Measurements from ENCODE around the gene TGFBR3L.

TGFBR3L gene

DNA sequence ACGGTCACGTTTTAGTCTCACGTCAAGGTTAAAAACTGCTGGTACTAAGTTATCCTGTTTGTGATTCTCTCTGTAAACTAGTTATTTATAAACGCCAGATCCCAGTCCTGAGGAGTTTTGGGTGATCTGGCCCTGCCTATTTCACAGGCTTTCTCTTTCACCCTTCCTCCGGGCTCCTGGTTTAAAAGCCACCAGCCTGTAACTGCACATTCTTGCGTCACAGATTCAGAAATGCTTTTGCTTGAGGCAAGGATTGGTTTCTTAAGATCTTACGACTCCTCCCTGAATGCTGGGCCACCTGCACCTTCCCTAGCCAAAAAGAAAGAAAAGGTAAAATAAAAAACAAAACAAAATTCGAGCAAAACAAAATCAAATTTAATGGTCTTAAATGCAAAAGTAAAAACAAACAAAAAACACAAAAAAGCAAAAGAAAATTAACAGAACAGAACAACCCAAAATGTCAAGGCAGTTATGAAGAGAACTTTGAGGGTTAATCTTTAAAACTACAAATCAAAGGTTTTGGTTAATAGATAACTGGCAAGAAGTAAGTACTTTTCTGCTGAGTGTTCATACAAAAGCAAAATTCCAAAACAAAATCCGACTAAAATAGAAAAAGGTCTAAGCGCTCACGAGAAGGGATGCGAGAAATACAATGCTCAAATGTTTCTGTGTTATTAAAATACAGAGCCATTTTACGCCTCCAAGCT is 47.4 kb downstream of the TGFBR3L start:
- H3K4me3 ChIP-seq (ENCODE audit: low read depth, low read length) = no peak overlapping the region
- TF ChIP-seq, protein P1, sequence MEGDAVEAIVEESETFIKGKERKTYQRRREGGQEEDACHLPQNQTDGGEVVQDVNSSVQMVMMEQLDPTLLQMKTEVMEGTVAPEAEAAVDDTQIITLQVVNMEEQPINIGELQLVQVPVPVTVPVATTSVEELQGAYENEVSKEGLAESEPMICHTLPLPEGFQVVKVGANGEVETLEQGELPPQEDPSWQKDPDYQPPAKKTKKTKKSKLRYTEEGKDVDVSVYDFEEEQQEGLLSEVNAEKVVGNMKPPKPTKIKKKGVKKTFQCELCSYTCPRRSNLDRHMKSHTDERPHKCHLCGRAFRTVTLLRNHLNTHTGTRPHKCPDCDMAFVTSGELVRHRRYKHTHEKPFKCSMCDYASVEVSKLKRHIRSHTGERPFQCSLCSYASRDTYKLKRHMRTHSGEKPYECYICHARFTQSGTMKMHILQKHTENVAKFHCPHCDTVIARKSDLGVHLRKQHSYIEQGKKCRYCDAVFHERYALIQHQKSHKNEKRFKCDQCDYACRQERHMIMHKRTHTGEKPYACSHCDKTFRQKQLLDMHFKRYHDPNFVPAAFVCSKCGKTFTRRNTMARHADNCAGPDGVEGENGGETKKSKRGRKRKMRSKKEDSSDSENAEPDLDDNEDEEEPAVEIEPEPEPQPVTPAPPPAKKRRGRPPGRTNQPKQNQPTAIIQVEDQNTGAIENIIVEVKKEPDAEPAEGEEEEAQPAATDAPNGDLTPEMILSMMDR (IDR thresholded peaks at IDR 0.05; ENCODE audit: low read depth, low read length) = no peak

DNA sequence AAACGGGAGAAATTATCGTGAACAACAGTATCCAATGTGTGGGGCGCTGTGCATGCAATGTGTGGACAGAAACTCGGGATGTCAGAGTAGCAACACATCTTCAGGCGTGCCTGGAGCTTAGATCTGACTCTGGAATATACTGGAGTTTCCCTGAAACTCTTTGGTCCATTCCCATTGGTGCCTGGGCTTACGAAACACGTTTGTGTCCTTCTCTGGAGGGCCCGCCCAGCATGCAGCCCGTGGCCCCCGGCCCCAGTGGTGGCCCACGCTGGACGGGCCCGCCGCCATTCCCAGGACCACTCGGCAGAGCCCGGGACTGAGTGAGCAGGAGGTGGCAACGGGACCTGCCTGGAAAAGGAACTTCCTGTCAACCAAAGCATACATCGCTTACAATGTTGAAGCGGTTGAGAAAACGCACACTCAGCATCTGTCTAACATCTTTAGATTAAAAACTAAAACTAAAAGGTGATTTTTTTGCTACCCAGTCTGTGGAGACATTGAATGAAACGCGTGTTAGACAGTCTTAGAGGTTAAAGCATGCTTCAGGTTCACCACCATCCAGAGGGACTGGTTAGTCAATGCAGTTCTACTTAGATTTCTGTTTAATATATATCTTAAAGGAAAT is 48.1 kb downstream of the TGFBR3L start:
- TF ChIP-seq, protein P1 (IDR thresholded peaks at IDR 0.05; ENCODE audit: low read depth, low read length) = no peak

DNA sequence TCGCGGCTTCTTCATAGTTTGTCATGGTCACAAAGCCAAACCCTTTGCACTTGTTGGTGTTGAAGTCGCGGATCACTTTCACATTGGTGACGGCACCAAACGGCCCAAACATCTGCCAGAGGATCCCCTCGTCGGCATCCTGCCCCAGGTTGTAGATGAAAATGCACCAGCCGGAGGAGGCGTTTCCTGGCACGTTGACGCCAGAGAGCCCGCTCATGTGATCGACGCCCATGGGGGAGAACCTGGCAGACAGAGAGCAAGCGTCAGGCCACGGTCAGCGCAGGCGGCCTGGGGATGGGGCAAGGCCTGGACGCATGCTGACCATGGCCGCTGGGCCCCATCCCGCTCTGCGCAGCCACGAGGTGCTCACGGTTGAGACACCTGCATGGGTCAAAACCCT is 48.9 kb downstream of the TGFBR3L start:
- TF ChIP-seq, protein P1 (IDR thresholded peaks at IDR 0.05; ENCODE audit: low read depth, low read length) = no peak
- H3K4me3 ChIP-seq (ENCODE audit: low read depth, low read length) = no peak overlapping the region

More for the DNA sequence above, 48.1 kb downstream of the TGFBR3L start:
- H3K4me3 ChIP-seq (ENCODE audit: low read depth, low read length) = no peak overlapping the region

DNA sequence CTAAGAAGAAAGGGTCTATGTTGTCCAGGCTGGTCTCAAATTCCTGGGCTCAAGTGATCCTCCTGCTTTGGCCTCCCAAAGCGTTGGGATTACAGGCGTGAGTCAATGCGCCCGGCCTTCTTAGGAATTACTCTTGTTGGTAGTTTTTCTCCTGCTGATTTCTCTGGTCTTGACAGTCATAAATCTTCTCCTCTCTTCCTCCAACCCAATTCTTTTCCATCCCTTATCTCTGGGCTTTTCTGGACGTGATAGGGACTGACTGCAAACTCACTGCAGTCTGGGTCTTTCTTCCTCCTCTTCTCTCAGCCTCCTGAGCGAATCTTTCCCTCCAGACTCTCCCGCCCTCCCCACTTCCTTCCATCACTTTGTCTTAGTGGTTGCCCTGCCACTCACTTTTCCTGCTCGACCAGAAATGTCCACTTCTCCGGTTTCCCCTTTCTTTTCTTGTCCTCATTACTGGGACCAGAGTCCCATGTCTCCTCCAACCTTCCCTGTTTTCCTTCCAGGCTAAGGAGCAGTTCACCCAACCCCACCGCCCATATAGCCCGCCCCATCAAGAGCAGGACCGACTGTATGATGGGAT is 50.7 kb downstream of the TGFBR3L start:
- no peak overlapping the region for H3K4me3 ChIP-seq (ENCODE audit: low read depth, low read length)
- TF ChIP-seq, protein P1 (IDR thresholded peaks at IDR 0.05; ENCODE audit: low read depth, low read length) = no peak

DNA sequence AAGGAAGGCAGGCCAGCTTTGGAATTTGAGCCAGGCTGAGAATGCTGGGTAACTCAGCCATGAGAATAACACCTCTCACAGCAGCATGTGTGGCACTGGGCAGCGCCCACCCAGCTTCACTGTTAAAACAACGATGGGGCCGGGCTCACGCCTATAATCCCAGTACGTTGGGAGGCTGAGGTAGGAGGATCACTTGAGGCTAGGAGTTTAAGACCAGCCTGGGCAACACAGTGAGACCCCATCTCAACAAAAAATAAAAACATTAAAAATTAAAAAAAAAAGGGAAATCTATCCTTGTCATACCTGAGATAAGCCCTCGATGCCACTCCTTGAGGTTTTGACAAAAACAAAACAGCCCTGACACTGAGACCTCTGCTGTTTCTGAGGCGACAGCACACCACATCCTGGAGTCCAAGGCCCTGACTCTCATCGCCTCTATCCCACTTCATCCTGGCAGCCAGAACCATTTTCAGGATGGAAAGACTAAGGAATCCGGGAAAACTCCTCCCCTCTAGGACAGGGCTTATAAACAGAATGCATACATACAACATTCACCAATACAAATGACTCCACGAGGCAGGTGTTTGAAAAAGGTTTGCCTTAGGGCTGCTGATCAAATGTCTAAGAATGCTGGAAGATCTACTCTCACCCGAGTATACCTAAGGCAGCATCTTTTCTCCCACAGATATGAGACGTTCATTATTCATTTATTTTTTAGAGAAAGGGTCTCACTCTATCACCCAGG is 51.5 kb downstream of the TGFBR3L start:
- no peak overlapping the region for H3K4me3 ChIP-seq (ENCODE audit: low read depth, low read length)
- TF ChIP-seq, protein P1 (IDR thresholded peaks at IDR 0.05; ENCODE audit: low read depth, low read length) = no peak

DNA sequence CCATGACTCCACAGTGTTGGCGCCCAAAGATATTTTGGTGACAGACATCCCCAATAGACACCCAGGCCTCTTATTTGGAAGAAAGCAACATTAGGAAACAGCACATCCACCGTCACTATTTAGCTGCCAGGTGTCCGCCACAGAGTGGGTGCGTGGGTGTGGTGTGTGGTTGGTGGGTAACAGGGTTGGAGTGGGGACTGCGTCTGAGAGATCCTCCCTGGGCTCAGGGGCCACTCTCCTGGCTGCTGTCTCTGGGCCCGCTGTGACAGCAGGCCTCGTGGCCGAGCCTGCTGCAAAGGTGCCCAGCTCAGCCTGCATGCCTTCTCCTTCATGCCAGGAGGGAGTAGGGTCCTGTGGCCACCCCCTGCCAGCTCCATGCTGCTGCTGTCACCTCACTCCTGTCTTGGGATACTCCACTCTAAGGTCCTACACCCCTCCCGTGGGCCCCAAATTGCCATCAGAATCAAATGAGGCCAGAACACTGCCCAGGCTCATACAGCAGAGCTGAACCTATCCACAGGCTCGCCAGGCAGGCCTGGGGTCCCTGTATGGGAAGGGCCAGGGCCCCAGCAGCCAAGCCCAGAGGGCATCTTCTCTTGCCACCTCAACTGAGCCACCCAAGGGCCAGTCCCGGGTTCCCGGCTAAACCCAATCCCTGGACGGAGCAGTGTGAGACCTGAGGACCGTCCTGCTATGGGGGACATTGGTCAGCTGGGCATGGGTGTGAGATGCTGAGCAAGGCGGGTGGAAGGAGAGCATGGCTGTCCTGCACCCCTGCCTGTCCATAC is 53.6 kb downstream of the TGFBR3L start:
- TF ChIP-seq, protein P1 (IDR thresholded peaks at IDR 0.05; ENCODE audit: low read depth, low read length) = no peak
- H3K4me3 ChIP-seq (ENCODE audit: low read depth, low read length) = no peak overlapping the region
